Heart right ventricle (tissue), 16 donors: Measurements from ENCODE around the gene BHLHE40. TPM values are rescaled to one million over a fixed set of nuclear protein-coding genes. Genes with fewer than 3 reads are reported as not detected.
A peak's percentile ranks its signal among the peaks of the same experiment; 100 is the strongest.

ENCODE experiments used
- ATAC-seq, 8 donors: fragments of 200-7000 bp; cut with Tn5 transposase; one replicate each; pipeline ENCODE4 v1.9.1; 2020; ENCODE audit warnings: mild to moderate bottlenecking in 8 of 8, moderate library complexity in 8 of 8, moderate number of reproducible peaks in 1 of 8
- DNase-seq, 2 donors: peaks; one replicate each; pipeline ENCODE4 v3.0.0-alpha.2; 2020
- H3K27ac ChIP-seq, 10 donors: fragments of 200-600 bp; sonication (generic) in 2 of 10; one replicate each; pipeline versions ENCODE4 v1.5.0 to v1.8.0; 2020 to 2022; ENCODE audit warnings: mild to moderate bottlenecking in 3 of 10
- H3K27me3 ChIP-seq, 7 donors: fragments of 200-600 bp; one replicate each; pipeline ENCODE4 v1.8.0; 2021 to 2022; ENCODE audit warnings: mild to moderate bottlenecking in 2 of 7
- H3K36me3 ChIP-seq, 9 donors: fragments of 200-600 bp; sonication (generic) in 1 of 9; one replicate each; pipeline versions ENCODE4 v1.5.0 to v1.8.0; 2020 to 2022; ENCODE audit warnings: mild to moderate bottlenecking in 2 of 9
- H3K4me1 ChIP-seq, 9 donors: fragments of 200-600 bp; sonication (generic) in 1 of 9; one replicate each; pipeline versions ENCODE4 v1.5.0 to v1.8.0; 2020 to 2022; ENCODE audit warnings: mild to moderate bottlenecking in 4 of 9
- H3K4me3 ChIP-seq, 10 donors: fragments of 200-600 bp; sonication (generic) in 2 of 10; one replicate each; pipeline versions ENCODE4 v1.5.0 to v1.8.0; 2020 to 2022; ENCODE audit warnings: mild to moderate bottlenecking in 7 of 10, moderate library complexity in 2 of 10
- H3K9me3 ChIP-seq, 11 donors: fragments of 200-600 bp in 10 of 11; sonication (generic) in 2 of 11; one replicate each; pipeline versions ENCODE4 v1.5.0 to v1.8.0; 2013 to 2022; ENCODE audit warnings: mild to moderate bottlenecking in 2 of 11, control low read depth in 1 of 11, moderate library complexity in 1 of 11
- CTCF ChIP-seq, 9 donors: fragments of 200-600 bp; sonication (generic) in 2 of 9; IDR thresholded peaks; one replicate each; pipeline versions ENCODE4 v1.5.0 to v1.8.0; 2021 to 2022; ENCODE audit warnings: antibody characterized with exemption in 9 of 9, mild to moderate bottlenecking in 5 of 9, moderate library complexity in 1 of 9
- WGBS, 2 donors: extraction: QIAGEN DNeasy Blood & Tissue Kit; methylation state at CpG; one replicate each; pipeline ENCODE4 v1.1.7; 2013; ENCODE audit warnings: inconsistent platforms in 1 of 2; 5-methylcytosine and 5-hydroxymethylcytosine counted together
- intact Hi-C, 10 donors: fragments of 100-400 bp; cut with DNase I; formaldehyde crosslinking; loops; one replicate each; pipeline versions ENCODE4 v1.11.1 to v1.14.2; 2022
- polyA plus RNA-seq, 2 donors: library from polyadenylated mRNA; stranded (reverse); fragments of 200-250 nt; gene quantifications; one replicate each; pipeline ENCODE4 v1.2.3, GENCODE V29; 2013
- total RNA-seq, 10 donors: library from RNA; stranded (reverse); fragmentation: NEBNext Ultra II Directional in 3 of 10; extraction: Animal tissue kit (Norgen Biotek cat#: 25700) in 3 of 10; gene quantifications; one replicate each; pipeline versions ENCODE4 v1.2.1 to v1.2.4, GENCODE V29; 2021 to 2023
- donor health status: Arrhythmogenic right ventricular cardiomyopathy.
- donor health status: ischemic (EF 13 %, LVEDD 7.1; RV severe dilation, severe dysfunction).
- donor health status: healthy with polysubstance abuse.
- donor health status: DM: no; HTN: yes; CAD: no.
- donor health status: DM: no; HTN: no; CAD: no.
- donor health status: ischemic (EF 25% LVEDD 6.9; RV normal size, moderate dysfunction).
- donor health status: ischemic (EF 25% LVEDD 5.7; RV mildly dilated, moderate dysfunction).
- donor health status: healthy.
- donor health status: DM: yes; HTN: yes; CAD: no.
- donor health status: Ischemic cardiomyopathy.
- donor health status: ischemic (EF 35%, LVEDD 5.7; RV mildly dilated, moderate dysfunction).
- donor health status: nonischemic (EF 11% LVEDD 7.7; RV severe dilation, severe dysfunction).
- donor health status: DM: yes; HTN: yes; CAD: no.
- donor health status: PGD.
- donor health status: ischemic (EF 29% LVEDD 5.4; RV normal size, mild dysfunction).
- donor health status: nonischemic (EF 23%, LVEDD 6.1; RV moderate dilation, normal function).

BHLHE40 gene
- total and polyA plus RNA-seq, 12 donors: 10.0 to 209 (median 49.7) TPM

- intact Hi-C loops: loop anchor here in 4 of 10 donors (5.0 kb wide), 5 partner anchors 33 to 272 kb away; no protein-coding TSS in a partner anchor
- TF ChIP-seq CTCF (IDR thresholded peaks at IDR 0.05): no peak
- Histone ChIP-seq H3K36me3 (peaks cover 0 to 55% (median 23%) of the 10 kb centered on the region in 9 donors), H3K27me3 (no peaks in the 10 kb centered on the region), H3K4me1 (peaks cover 22 to 79% (median 68%) of the 10 kb centered on the region in 9 donors), H3K27ac (peak overlapping the region; percentile 80 to 100 (median 100)), H3K9me3 (no peaks in the 10 kb centered on the region), H3K4me3 (peak overlapping the region; percentile 8 to 98 (median 87))
- ATAC-seq: no peak
- 25 to 27% methylated on average over 9 of the region's 9 CpGs for WGBS, 2 donors
- DNase-seq: no peak
Measured at GRCh38 chr3:4984511-4984864, 5.3 kb downstream of the BHLHE40 start.

DNA sequence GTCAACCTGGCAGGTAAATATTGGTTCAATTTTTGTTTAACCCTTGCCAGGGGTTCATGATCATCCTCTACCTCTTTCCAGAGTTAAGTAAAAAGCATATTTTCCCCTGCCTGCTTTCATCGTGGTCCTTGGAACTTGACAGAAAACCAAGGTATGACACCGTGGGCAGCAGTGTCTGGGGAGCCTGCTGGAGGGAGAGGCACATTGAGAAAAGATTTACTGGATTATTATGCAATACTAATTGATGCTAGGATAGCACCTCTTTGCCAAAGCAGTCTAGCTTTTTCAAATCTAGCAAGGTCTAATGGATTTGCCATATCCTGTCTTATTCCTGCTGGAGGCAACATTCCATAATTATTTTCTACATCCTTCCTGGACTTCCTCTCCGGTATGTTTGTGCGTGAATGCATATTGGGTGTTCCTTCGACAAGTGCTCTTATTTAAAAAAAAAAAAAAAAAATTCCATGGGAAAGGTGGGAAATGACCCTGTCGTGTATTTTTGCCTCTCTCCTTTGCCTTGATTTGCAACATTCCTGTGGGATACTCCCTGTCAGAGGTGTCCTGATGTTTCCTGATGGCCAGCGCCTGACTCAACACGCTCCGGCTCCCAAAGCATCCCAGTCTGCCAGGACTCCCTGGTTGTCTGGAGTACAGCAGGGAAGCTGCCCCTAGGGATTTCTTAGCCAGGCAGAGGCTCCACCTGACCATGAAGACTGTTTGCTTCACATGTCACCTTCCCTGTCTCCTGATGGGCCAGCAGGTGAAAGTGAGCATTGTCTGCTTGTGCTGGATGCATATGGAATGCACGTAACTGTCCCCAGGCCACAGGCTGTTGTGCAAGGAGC is 6.3 kb downstream of the BHLHE40 start:
- WGBS, 2 donors: 47 to 52% methylated on average over 10 of the region's 10 CpGs
- H3K9me3 ChIP-seq: no peaks in the 10 kb centered on the region
- intact Hi-C loops: loop anchor here in 4 of 10 donors (2.0 to 5.0 kb wide), 3 partner anchors 37 to 243 kb away; no protein-coding TSS in a partner anchor
- no peaks in the 10 kb centered on the region for H3K27me3 ChIP-seq
- DNase-seq (peak in 1 of 2 donors; percentile 69), ATAC-seq (peak in 7 of 8 donors; percentile 23 to 53 (median 33))
- peak overlapping the region in 8 of 10 donors; percentile 30 to 98 (median 92) for H3K4me3 ChIP-seq
- H3K4me1 ChIP-seq: peaks cover 24 to 90% (median 73%) of the 10 kb centered on the region in 9 donors
- H3K36me3 ChIP-seq: peaks cover 0 to 54% (median 23%) of the 10 kb centered on the region in 9 donors
- H3K27ac ChIP-seq: peak overlapping the region; percentile 92 to 100 (median 100)
- no peak for TF ChIP-seq CTCF (IDR thresholded peaks at IDR 0.05)

DNA sequence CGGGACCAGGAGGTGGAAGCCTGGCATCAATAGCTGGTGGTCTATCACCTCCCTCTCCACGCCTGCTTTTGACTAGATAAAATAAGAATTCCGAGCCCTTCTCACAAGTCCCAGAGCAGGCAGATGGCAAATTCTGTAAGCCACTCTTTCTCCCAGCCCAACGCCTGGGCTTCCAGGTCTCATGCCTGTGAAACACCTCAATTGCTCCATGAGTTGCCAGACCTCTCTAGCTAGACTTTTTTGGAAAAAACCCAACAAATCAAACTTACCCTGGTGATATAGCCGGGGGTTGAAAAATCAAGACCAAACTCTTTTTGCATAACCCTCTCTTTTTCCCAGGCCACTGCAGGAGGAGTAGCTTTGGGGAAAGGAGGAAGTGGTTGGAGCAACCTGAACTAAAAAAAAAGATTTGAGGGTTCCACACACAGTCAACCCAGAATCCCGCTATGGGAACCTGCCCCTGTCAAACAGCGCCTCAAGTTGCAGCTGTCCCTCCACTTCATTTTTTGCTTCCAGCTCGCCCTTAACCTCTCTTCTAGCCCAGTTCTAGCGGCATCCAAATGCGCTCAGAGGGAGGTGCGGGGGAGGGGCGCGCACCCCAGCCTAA is 7.0 kb downstream of the BHLHE40 start:
- H3K27me3 ChIP-seq: no peaks in the 10 kb centered on the region
- intact Hi-C loops: loop anchor here in 4 of 10 donors (2.0 to 5.0 kb wide), 3 partner anchors 36 to 244 kb away; no protein-coding TSS in a partner anchor
- DNase-seq (no peak), ATAC-seq (peak in 6 of 8 donors; percentile 8 to 41 (median 28))
- H3K9me3 ChIP-seq: no peaks in the 10 kb centered on the region
- peaks cover 0 to 46% (median 21%) of the 10 kb centered on the region in 9 donors for H3K36me3 ChIP-seq
- peak overlapping the region in 9 of 10 donors; percentile 22 to 98 (median 73) for H3K4me3 ChIP-seq
- no peak for TF ChIP-seq CTCF (IDR thresholded peaks at IDR 0.05)
- H3K4me1 ChIP-seq: peaks cover 24 to 91% (median 73%) of the 10 kb centered on the region in 9 donors
- peak overlapping the region; percentile 92 to 100 (median 100) for H3K27ac ChIP-seq
- 16% methylated on average over 13 of the region's 13 CpGs for WGBS, 2 donors
